ENCODE results near the gene CLIC3.

Gene CLIC3

DNA sequence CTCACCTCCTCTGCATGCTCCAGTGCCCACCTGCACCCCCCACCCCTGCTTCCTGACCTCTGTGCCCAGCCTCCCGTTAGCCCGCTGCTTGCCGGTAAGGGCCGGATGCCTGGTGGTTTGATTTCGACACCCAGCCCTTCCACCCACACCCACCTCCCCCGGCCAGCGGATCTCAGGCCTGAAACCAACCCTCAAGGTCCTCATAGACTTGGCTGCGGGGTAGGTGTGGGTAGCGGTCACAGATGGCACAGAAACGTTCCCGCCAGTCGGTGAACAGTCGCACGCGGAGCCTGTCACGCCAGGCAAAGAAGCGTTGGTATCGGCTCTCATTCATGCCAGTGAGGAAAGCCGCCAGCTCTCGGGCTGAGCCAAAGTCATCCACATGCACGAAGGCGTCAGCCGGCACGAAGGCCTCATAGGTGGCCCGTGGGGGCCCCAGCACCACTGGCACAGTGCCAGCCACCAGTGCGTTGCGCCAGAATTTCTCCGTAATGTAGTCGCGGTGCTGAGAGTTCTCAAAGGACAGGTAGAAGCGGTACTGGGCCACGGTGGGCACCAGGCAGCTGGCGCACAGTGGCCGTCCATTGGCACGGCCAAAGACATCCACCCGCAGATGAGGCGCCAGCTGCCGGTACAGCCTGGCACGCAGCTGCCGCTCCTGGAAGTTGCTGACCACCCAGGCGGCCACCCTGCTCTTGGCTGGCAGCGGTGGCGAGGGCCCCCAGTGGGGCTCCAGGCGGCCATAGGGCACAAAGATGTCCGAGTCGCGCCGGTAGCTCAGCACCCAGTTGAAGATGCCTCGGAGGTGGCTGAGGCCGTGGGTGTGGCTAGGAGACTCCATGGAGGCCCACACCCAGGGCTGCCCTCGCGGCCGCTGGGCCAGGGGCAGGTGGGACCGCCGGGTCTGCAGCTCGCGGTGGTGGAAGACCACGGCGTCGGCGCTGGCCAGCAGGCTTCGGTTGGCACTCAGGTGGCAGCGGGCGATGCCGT lies 34.5 kb upstream of the CLIC3 start:
- DNase-seq (ENCODE audit: low read depth), result no peak

DNA sequence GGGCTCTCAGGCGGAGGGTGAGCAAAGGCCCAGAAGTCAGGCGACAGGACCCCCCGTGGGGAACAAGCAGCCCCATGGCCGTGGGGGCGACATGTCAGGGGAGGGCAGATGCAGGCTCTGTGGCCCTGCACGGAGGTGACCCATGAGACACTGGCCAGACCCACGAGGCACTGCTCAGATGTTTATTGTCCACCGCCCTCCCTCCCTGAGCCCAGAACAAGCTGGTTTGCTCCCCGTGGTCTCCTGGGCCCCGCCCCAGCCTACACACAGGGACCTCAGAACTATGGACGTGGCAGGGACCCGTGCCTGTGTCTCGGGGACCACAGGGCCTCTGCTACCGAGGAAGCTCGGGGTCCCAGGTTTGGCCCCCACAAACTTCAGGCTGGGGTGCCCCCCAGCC lies 33.6 kb upstream of the CLIC3 start:
- DNase-seq (ENCODE audit: low read depth), result no peak

DNA sequence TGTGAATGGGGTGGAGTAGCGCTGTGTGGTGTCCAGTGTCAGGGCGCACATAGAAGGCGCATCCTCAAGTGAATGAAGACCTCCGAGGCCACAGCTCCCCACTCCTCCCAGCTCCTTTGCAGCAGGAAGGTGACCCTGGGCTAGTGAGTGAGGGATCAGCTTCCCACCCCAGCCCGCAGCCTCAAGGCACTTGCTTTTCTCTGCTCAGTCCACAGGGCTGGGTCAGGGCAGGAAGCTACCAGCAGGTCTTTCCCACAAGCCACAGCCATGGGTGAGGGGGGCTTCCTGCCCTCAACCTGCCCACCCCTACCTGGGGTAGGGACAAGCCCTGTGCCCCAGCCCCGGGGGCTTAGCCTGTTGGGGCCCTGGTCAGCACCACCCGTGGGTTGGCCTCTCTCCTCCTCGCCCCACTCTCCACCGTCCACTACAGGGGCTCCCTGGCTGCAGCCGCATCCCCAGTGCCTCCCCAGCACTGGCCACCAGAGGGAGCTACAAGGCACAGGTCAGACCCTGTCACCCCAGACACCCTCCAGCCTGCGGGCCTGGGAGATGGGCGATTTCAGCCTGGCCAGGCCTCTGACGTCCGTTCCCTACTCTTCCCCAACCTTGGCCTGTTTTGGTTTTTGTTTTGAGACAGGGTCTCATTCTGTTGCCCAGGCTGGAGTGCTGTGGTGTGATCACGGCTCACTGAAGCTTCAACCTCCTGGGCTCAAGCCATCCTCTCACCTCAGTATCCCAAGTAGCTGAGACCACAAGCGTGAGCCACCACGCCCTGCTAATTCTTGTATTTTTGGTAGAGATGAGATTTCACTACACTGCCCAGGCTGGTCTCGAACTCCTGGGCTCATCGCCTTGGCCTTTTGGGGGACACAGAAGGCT lies 32.9 kb upstream of the CLIC3 start:
- peak; percentile 30 for DNase-seq (ENCODE audit: low read depth)

DNA sequence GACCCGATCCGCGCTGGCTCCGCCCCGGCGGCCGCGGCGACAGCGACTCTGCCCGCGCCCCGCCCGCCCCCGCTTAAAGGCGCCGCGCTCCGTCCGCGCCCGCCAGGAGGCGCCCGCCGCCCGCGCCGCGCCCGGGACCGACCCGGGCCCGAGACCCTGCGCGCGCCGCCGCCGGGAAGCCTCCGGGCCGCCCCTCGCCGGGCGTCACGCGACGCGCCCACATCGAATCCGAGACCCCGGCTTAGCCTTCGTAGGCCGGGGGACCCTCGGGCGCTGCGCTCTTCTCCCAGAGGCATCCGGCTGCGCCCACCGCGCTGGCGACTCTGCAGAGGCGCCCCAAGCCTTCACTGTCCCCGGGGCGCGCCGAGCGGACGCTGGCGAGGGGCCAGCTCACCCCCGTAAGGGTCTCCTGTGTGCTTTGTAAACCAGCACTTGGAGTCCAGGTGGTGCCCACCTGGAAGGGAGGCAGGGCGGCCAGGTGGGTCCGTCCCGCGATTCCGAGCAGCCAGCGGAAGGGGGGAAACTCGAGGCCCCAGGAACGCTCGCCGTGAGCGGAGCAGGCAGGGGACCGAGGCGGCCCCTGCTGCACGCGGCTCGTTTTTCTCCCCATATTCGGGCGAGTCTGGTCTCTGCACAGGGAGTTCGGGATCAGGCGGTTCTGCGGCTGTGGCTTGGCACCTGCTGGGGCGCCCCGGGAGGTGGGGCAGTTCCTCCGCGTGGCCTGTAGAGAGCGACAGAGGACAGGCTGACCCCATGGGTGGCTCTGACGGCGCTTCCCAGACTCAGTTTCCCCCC lies 32.1 kb upstream of the CLIC3 start:
- peak; percentile 21 for DNase-seq (ENCODE audit: low read depth)

DNA sequence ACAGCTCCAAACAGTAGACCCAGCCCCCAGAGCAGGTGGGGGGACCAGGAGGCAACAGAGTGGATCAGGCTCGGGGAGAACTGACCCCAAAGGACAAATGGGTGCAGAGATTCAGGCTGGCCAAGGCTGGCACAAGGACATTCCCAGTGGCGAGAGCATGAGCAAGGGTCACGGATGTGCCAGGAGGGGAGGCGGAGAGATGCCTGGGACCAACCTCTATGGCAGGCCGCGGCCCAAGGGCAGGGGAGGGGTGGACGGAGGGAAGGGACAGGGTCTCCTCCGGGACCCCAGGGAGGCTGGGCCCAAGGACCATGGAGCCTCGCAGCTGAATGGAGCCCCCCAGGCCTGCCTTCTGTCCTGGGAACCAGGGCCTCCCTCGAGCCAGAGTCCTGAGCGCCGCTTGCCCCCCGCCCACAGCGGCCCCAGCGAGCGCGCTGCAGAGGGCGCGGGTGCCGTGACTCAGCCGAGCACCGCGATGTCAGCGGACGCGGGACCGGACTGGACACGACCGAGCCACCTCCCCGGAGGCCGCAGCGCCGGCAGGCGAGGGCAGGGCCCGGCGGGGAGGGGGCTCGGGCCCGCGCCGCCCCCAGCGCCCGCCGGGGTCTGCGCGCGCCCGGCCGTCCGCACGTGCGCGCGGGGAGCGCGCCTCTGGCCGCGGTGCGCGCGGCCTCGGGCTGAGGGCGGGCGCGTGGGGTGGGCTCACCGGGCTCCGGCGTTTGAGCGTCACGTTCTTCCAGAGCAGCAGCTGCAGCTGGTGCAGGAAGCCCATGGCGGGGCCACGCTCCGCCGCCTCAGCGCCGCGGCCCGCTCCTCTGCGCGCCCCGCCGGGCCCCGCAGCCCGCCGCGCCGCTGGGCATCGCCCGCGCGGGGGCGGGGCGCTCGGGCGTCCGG lies 31.2 kb upstream of the CLIC3 start, which contains the start of gene ABCA2:
Gene ABCA2, minus strand, starts transcription at position 869 of the 894 bp plus-strand sequence. Its CDS starts 97 bp downstream, at position 772.
- DNase-seq (ENCODE audit: low read depth), result no peak

DNA sequence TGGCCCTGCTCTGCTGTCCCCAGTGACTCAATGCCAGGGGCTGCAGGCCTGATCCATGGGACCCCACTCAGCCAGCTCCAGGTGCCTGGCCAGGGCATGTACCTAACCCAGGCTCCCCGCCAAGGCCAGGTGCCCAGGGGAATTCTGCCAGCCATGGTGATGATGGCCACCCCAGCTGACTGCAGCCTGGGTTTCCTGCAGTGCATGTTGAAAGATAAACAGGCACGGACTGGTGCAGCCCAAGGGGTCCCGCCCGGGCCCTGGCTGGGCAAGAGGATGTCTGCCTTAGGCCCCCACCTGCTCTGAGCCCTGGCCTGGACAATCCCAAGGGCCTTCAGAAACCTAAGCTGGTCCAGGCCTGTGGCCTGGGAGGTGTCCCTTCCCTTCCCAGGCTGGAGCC lies 30.5 kb upstream of the CLIC3 start:
- no peak for DNase-seq (ENCODE audit: low read depth)

DNA sequence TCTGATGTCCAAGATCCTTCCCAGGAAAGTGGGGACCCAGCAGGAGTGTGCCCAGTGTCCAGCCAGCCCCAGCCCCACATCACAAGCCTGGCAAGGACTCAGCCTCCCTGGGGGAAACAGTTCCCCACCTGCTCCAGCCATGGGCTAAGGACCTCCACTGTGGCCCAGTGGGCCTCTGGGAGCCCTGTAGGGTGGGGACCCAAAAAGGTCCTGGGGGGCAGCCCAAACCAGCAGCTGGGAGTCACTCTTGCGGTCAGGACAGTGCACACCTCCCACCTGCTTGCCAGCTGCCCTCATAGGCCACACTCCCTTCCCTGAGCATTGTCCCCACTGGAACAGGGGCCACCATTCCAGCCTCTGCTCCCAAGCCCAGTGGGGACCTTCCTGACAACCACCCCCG lies 30.0 kb upstream of the CLIC3 start:
- DNase-seq (ENCODE audit: low read depth), result no peak

DNA sequence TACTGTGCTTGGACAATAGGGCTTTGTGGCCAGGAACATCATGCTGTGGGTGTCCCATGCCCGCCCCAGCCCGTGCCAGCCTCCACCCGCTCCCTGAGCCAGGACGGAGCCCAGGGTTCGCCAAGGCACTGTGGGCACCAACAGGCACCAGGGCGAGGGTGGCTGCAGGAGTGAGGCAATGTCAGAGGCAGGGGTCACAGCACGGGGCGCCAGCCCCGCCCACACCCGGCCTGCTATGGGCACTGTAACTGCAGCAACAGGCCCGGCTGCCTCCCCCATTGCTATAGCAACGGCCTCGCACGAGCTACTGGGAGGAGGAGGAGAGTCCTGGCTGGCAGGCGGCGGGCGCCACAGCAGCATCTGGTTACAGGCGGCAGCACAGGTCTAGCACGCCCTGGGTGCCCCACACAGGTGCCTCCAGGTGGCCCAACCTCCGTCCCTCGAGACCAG lies 29.2 kb upstream of the CLIC3 start:
- peak; percentile 29 for DNase-seq (ENCODE audit: low read depth)

DNA sequence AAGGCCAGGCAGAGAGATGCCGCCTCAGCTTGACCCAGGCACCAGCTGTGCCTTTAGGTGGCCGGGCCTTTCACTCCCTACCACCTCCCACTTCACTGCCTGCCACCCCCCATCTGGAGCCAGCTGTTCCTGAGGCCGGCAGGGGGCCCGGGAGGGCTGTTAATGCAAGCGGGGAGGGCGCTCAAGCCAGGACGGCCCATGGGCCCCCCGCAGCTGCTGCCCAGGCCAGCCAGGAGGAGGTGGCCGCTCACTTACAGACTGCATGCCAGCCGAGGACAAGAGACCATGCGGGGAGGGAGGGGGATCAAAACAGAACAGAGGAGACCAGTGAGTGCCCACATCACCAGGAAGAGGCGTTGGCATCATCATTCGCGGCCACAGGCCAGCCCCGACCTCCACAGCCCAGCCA lies 27.2 kb upstream of the CLIC3 start:
- DNase-seq (ENCODE audit: low read depth), result no peak

DNA sequence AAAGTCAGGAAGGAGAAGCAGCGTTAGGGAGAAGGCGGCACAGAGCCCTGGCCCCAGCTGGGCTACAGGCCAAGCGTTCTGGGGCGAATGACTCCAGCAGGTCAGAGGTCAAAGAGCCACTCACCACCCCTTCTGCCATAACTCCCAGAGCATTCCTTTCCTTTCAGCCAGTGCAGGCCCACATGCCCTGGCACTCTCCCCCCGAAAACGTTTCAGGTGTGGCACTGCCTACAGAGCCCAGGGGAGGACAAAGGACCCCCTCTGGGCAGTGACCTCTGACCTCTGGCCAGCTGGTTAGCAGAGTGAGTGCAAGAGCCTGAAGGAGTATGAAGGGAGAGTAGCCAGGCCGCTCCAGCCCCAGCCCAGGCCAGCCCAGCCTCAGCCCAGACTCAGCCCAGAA lies 26.8 kb upstream of the CLIC3 start:
- DNase-seq (ENCODE audit: low read depth), result no peak

DNA sequence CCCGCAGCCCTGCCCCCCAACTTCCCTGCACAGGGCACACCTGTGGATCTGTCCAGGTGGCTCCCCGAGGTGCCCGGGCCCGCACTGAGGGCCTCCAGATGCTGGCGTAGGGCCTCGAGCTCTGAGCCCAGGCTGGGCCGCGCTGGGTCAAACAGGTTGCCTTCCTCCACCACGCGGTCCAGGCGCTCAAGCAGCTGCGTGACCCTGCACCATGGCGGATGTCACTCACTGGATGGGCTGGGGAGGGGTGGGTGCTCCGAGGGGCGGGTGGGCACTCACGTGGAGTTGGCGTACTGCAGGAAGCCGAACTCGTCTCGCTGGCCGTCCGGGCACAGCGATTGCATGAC lies 26.3 kb upstream of the CLIC3 start:
- no peak for DNase-seq (ENCODE audit: low read depth)

DNA sequence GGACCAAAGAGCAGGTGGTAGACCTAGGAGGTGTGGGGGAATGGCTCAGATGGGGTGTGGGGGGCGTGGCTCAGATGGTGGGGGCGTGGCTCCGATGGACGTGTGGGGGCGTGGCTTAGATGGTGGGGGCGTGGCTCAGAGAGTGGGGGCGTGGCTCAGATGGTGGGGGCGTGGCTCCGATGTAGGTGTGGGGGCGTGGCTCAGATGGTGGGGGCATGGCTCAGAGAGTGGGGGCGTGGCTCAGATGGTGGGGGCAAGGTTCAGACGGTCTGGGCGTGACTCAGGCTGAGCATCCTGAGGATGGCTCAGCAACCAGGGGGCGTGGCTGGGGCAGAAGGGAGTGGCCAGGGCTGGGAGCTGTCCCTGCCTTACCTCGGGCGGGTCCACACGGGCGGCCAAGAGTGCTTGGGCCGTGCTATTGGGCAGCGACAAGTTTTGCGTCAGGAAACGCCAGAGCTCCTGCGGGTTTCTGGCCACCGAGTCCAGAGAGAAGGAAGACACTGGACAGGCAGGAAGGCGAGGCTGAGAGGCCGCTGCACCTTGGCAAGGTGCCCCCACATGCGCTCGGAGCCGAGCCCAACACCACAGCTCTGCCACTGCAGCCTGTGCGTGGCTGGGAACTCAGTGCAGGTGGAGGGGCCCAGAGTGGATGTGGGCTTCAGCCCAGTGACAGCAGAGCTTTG lies 25.8 kb upstream of the CLIC3 start:
- DNase-seq (ENCODE audit: low read depth), result no peak

DNA sequence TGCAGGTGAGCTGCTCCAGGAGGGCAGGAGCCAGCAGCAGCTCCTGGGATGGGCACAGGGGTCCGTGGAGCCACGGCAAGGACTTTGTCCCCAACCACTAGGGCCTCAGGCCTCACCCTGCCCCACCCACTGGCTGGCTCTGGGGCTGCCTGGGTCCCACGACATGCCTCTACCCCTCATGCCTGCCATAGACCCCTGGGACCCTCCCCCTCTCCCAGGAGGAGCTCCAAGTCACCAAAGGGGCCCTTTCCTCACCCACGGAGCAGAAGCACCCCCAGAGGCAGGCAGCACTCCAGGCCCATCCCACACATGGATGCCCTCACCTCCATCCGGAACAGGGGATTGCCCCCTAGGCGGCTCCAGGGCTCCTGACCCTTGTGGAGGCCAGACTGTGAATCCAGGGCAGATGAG lies 25.2 kb upstream of the CLIC3 start:
- DNase-seq (ENCODE audit: low read depth), result no peak

DNA sequence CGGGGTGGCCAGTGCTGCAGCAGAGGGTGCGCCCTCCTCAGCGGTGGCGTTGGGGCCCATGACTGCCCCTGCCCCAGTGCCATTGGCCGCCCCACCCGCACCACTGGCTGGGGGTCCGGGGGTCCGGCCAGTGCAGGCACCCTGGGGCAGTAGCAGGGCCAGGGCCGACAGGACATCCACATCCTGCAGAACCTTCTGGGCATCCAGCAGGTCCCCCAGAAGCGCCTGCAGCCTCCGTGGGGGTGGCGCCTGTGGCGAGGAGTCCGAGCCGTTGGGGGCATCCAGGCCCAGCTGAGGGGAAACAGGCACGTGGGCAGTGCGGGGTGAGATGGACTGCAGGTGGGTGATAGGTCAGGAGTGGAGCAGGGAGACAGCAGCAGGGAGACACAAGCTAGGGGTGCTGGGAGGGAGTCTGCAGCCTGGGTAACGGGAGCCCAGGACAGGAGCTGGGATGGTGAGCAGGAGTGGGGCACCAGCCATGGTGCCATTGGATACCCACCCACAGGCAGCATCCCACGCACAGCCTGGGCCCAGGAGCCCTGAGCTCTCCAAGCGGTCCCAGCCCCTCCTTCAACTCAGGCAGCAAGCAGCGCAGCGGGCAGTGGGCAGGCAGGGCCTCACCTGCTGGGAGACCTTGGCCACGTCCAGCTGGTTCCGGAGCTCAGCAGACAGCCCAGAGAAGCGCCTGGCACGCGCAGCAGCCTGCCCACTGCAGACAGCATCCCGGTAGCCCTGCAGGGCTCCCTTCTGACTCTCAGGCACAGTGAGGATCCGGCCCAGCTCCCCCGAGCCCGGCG lies 24.6 kb upstream of the CLIC3 start:
- no peak for DNase-seq (ENCODE audit: low read depth)

DNA sequence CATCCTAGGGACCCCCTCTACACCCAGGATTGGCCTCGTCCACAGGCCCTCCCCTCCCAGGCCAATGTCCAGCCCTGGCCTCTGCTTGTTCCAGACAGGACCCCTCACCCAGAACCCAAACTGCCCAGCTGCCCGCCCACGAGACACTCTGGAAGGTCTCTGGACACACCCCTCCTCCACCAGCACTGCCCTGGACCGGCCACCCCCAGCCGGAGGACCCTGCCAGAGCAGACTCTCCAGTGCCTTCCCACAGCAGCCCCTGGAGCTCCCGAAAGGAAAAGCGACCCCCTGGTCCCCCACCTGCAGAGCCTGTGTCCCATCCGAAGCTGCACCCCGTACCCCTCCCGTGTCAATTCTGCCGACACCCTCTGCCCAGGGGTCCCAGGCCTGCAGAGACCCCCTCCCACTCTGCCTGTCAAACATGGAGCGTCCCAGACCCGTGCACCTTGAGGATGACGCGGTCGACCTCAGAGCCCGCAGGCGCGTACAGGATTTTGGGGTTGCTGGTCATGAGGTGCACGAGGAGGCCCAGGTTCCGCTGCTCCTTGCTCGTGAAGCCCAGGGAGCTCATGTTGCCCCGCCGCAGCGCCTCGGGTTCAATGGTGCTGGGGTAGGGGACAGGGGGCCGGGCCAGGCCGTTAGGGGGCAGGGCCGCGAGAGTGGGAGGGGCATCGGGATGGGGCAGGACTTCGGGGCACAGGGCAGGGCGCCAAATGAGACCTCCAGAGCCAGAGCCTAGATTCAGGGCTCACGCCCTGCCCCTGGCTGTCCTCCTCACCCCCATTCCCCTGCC lies 23.7 kb upstream of the CLIC3 start:
- no peak for DNase-seq (ENCODE audit: low read depth)

DNA sequence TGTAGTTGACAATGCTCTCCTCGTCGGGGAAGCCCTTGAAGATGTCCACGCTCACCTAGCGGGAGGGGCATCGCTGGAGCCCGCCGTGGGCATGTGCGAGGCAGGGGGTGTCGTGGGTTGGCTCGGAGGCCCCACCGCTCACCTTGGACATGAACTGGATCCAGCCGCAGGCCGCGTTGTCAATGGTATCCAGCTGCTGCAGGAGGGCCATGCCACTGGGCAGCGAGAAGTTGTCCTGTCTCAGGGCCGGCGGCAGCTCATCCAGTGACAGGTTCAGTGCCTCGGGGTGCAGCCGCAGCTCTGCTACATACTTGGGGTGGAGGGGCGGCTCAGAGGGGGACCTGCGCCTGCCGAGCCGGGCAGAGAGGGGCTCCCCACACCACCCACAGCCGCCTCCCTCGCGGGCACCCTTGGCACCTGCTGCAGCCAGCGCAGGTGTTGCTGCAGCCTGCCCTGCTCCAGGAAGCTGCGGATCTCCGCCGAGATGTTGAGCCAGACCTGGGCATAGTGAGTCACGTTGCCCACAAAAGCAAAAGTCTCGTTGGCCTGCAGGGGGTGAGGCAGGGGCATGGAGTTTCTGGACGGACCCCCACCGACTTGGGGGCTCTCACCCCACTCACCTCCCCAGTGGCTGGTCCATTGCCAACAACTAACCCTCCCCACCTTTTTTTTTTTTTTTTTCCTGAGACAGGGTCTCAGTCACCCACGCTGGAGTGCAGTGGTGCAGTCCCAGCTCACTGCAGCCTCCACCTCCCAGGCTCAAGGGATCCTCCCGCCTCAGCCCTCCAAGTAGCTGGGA lies 22.6 kb upstream of the CLIC3 start:
- no peak for DNase-seq (ENCODE audit: low read depth)

DNA sequence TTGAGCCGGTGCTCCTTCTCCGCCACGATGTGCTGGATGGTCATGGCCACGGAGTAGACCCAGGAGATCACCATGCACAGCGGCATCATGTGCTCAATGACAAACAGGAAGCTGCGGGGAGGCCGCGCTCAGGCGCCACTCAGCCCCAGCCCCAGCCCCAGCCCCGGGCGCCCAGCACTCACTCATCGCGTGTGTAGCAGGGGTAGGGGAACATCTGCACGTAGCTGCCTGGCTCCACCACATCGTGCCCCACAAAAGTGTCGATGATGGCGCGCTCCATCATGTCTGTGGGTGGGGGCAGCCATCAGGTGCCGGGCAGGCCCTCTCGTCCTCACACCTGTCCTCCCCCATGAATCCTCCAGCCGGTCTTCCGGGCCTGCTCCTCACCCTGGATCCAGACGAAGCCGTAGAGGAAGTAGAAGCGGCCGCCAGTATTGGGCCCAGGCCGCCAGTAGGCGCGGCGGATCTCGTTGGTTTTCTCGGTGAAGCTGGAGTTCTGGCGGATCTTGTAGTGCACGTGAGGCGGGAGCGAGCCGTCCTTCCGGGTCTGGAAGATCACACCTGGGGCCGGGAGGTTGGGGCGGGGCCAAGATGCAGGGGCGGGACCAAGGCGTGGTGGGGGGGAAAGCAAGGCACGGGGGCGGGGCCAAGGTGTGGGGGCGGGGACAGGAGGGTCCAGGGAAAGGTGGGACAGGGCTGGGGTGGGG lies 21.6 kb upstream of the CLIC3 start:
- no peak for DNase-seq (ENCODE audit: low read depth)

All from fibroblast of gingiva (primary cell).